Hippocampal formation (tissue), 2 donors: ENCODE measurements around the gene GSC2.

Source experiments
- DNase-seq, 2 donors: peaks; one replicate each; lab custom pipeline; 2025; lab: John Stamatoyannopoulos, UW

Gene GSC2

GRCh38 chr22:19133561-19133960 is 16.5 kb downstream of the GSC2 start:
- no peak for DNase-seq

- no peak for DNase-seq
Observed at GRCh38 chr22:19132693-19133400, 17.2 kb downstream of the GSC2 start.

GRCh38 chr22:19132153-19132552 is 17.9 kb downstream of the GSC2 start:
- no peak for DNase-seq

GRCh38 chr22:19131685-19132015 is 18.4 kb downstream of the GSC2 start:
- no peak for DNase-seq

- no peak for DNase-seq
Observed at GRCh38 chr22:19130959-19131684, 19.0 kb downstream of the GSC2 start, which contains the start of gene TSSK2. TSS of gene TSSK2 (plus strand) at chr22:19131308. CDS start at chr22:19131400, 92 bp downstream.

GRCh38 chr22:19129871-19130270 is 20.2 kb downstream of the GSC2 start:
- no peak for DNase-seq

GRCh38 chr22:19128946-19129727 is 21.0 kb downstream of the GSC2 start:
- no peak for DNase-seq

GRCh38 chr22:19128009-19128401 is 22.1 kb downstream of the GSC2 start:
- DNase-seq: no peak

- DNase-seq: no peak
Observed at GRCh38 chr22:19127329-19128008, 22.6 kb downstream of the GSC2 start.

GRCh38 chr22:19126309-19127273 is 23.5 kb downstream of the GSC2 start:
- no peak for DNase-seq

- DNase-seq: no peak
Observed at GRCh38 chr22:19125474-19126308, 24.4 kb downstream of the GSC2 start.

- no peak for DNase-seq
Observed at GRCh38 chr22:19125011-19125410, 25.1 kb downstream of the GSC2 start.

- DNase-seq: no peak
Observed at GRCh38 chr22:19124377-19124776, 25.7 kb downstream of the GSC2 start.

- DNase-seq: no peak
Observed at GRCh38 chr22:19123936-19124335, 26.2 kb downstream of the GSC2 start.

GRCh38 chr22:19122752-19123492 is 27.2 kb downstream of the GSC2 start:
- no peak for DNase-seq

GRCh38 chr22:19122143-19122751 is 27.8 kb downstream of the GSC2 start, which contains the start of gene DGCR2:
TSS of gene DGCR2 (minus strand) at chr22:19122412. CDS start at chr22:19122206, 206 bp downstream.
- DNase-seq: peak; percentile 98

GRCh38 chr22:19121631-19122142 is 28.4 kb downstream of the GSC2 start:
- peak in 1 of 2 donors; percentile 48 for DNase-seq

GRCh38 chr22:19120829-19121630 is 29.1 kb downstream of the GSC2 start:
- DNase-seq: no peak
